K562 (cell line): ENCODE measurements around the gene MYOZ2. TPM values are rescaled to one million over a fixed set of nuclear protein-coding genes. Genes with fewer than 3 reads are reported as not detected.
"Not testable (repeated sequence)": the region's sequence is repeated elsewhere in the genome, so short reads cannot be mapped to it uniquely, and the experiment has no call there.

Experiments
- ATAC-seq: fragments of 200-7000 bp; cut with Tn5 transposase; 3 replicates; pipeline ENCODE4 v1.9.1; 2020; ENCODE audit warnings: moderate library complexity
- BruUV-seq: library from RNA; stranded (reverse); fragments of 400-500 nt; replicated peaks from 2 replicates; lab custom pipeline; 2021; lab: Mats Ljungman, UMichigan
- CTCF ChIA-PET: fragments of 300-600 bp; formaldehyde crosslinking; extraction: SDS; loops from one replicate; lab custom pipeline; 2021; ENCODE audit warnings: low intra/inter-chr PET ratio; lab: Yijun Ruan, JAX
- POLR2A ChIA-PET: fragments of 300-600, 350-650 bp; sonication (Branson Sonifier 250); formaldehyde crosslinking; extraction: SDS; loops from one replicate; lab custom pipeline; 2021; ENCODE audit warnings: antibody characterized with exemption, inconsistent platforms; lab: Yijun Ruan, JAX
- DNase-seq, 4 experiments: peaks; one replicate each; pipeline versions ENCODE4 v3.0.0 to v3.0.0-alpha.2; 2011 to 2018; ENCODE audit warnings: low spot score in 3 of 4, mixed read lengths in 3 of 4; ENCODE audit errors: extremely low read depth in 1 of 4
- FAIRE-seq: peaks from 2 replicates; lab custom pipeline; 2011; peaks lifted over from hg19 to GRCh38; lab: Jason Lieb, UNC
- H2AFZ ChIP-seq: 2 replicates; pipeline ENCODE4 v1.6.0; 2011; ENCODE audit warnings: low read depth, low read length, control low read depth, inconsistent platforms
- H3K27ac ChIP-seq: fragments of 200-600 bp; 3 replicates; pipeline ENCODE4 v1.8.0; 2011; ENCODE audit warnings: low read depth, mild to moderate bottlenecking, control low read depth, inconsistent platforms, low read length, moderate library complexity, mixed read lengths; ENCODE audit errors: extremely low read depth
- H3K27me3 ChIP-seq, 2 experiments: fragments of 300-600 bp in 1 of 2; 2 replicates in 1 of 2; 3 replicates in 1 of 2; pipeline versions ENCODE4 v1.6.0 to v1.8.0; 2011; ENCODE audit warnings: inconsistent platforms in 2 of 2, low read length in 2 of 2, mild to moderate bottlenecking in 1 of 2, mixed read lengths in 1 of 2, moderate library complexity in 1 of 2; ENCODE audit not compliant: control insufficient read depth in 2 of 2, insufficient read depth in 2 of 2
- H3K36me3 ChIP-seq: fragments of 300-600 bp; 3 replicates; pipeline ENCODE4 v1.8.0; 2011; ENCODE audit warnings: mild to moderate bottlenecking, low read length, inconsistent platforms; ENCODE audit not compliant: control insufficient read depth, insufficient read depth
- H3K4me1 ChIP-seq, 2 experiments: fragments of 200-600 bp in 1 of 2; replicated peaks in 1 of 2; 2 replicates in 1 of 2; 3 replicates in 1 of 2; pipeline versions ENCODE4 v1.5.1 to v1.8.0; 2011; ENCODE audit warnings: inconsistent platforms in 2 of 2, low read length in 2 of 2, mild to moderate bottlenecking in 1 of 2, mixed read lengths in 1 of 2, moderate library complexity in 1 of 2; ENCODE audit not compliant: control insufficient read depth in 2 of 2, insufficient read depth in 2 of 2
- H3K4me2 ChIP-seq: 2 replicates; pipeline ENCODE4 v1.6.1; 2011; ENCODE audit warnings: low read length, control low read depth, inconsistent platforms, mixed read lengths; ENCODE audit not compliant: insufficient read depth
- H3K4me3 ChIP-seq: fragments of 200-600 bp; sonication (generic), shearing (Covaris generic); 2 replicates; pipeline ENCODE4 v1.5.1; 2016; ENCODE audit warnings: control low read depth, inconsistent platforms
- H3K79me2 ChIP-seq: fragments of 200-600 bp; 3 replicates; pipeline ENCODE4 v1.8.0; 2011; ENCODE audit warnings: low read length, inconsistent platforms; ENCODE audit not compliant: control insufficient read depth, insufficient read depth
- H3K9ac ChIP-seq, 2 experiments: 2 replicates each; pipeline versions ENCODE4 v1.6.0 to v1.6.1; 2011; ENCODE audit warnings: low read depth in 2 of 2, low read length in 2 of 2, control low read depth in 1 of 2, inconsistent platforms in 1 of 2, mild to moderate bottlenecking in 1 of 2, mixed read lengths in 1 of 2; ENCODE audit not compliant: insufficient read depth in 1 of 2
- H3K9me1 ChIP-seq: one replicate; pipeline ENCODE4 v1.6.0; 2011; ENCODE audit warnings: inconsistent platforms, mild to moderate bottlenecking, low read length, moderate library complexity; ENCODE audit not compliant: control insufficient read depth, insufficient read depth
- H3K9me3 ChIP-seq: replicated peaks from 2 replicates; pipeline ENCODE4 v1.5.1; 2011; ENCODE audit warnings: low read depth, low read length, inconsistent platforms; ENCODE audit not compliant: control insufficient read depth, insufficient read depth
- H4K20me1 ChIP-seq: replicated peaks from 2 replicates; pipeline ENCODE4 v1.6.1; 2011; ENCODE audit warnings: low read length, inconsistent platforms, mixed read lengths; ENCODE audit not compliant: control insufficient read depth, insufficient read depth
- ARID2 ChIP-seq: fragments of 450-650 bp; IDR thresholded peaks from 2 replicates; pipeline ENCODE4 v1.6.1; 2017; ENCODE audit warnings: antibody characterized with exemption, mild to moderate bottlenecking
- BCOR ChIP-seq: fragments of 450-650 bp; IDR thresholded peaks from 2 replicates; pipeline ENCODE4 v1.6.1; 2016
- MBD1 ChIP-seq: fragments of 250-450 bp; sonication (Bioruptor Pico); IDR thresholded peaks from 2 replicates; pipeline ENCODE4 v1.8.0; 2022; ENCODE audit warnings: inconsistent platforms
- MEF2D ChIP-seq: conservative IDR thresholded peaks from 2 replicates; pipeline ENCODE4 v1.6.1; 2016; ENCODE audit warnings: low read depth, missing genetic modification characterization, missing compliant biosample characterization
- SAFB2 ChIP-seq: fragments of 200-400 bp; formaldehyde crosslinking; IDR thresholded peaks from 2 replicates; pipeline ENCODE4 v1.6.1; 2018; ENCODE audit warnings: borderline replicate concordance, low read length, low read depth, moderate library complexity; ENCODE audit not compliant: severe bottlenecking
- TCF3 ChIP-seq: sonication (generic); formaldehyde crosslinking; IDR thresholded peaks from 2 replicates; pipeline ENCODE4 v1.4.0; 2020; ENCODE audit warnings: mild to moderate bottlenecking, missing genetic modification reagents
- ZEB2 ChIP-seq: fragments of 450-650 bp; IDR thresholded peaks from 2 replicates; pipeline ENCODE4 v1.6.1; 2016
- ZNF316 ChIP-seq: fragments of 450-650 bp; IDR thresholded peaks from 2 replicates; pipeline ENCODE4 v1.6.1; 2016
- WGBS: fragments of 100-300 bp; shearing (Covaris generic); methylation state at CpG from one replicate; pipeline ENCODE4 v1.1.6; 2016; ENCODE audit warnings: low coverage, mixed read lengths; ENCODE audit not compliant: insufficient coverage; ENCODE audit errors: missing lambda C conversion rate; 5-methylcytosine and 5-hydroxymethylcytosine counted together
- in situ Hi-C: fragments of 300-500 bp; cut with MboI; formaldehyde crosslinking; loops from 4 replicates; pipeline ENCODE4 v1.15.0; 2018; ENCODE audit warnings: inconsistent platforms, mixed read lengths
- intact Hi-C: fragments of 100-400 bp; cut with micrococcal nuclease; formaldehyde crosslinking; loops from 2 replicates; pipeline ENCODE4 v1.14.2; 2022
- polyA plus RNA-seq, 8 experiments: library from polyadenylated mRNA; depleted of rRNA in 4 of 8; stranded (reverse) in 5 of 8; unstranded in 3 of 8; fragments of >200 nt; fragmentation: Nextera tagmentation in 2 of 8; fragmentation: Illumina TruSeq in 1 of 8; extraction: Ambion mirVana in 2 of 8; extraction: Trizol in 1 of 8; gene quantifications; 2 replicates each; pipeline versions ENCODE4 v1.2.1 to v1.2.3, GENCODE V29; 2011 to 2014; ENCODE audit warnings: inconsistent platforms in 1 of 8, missing spikeins in 1 of 8
- total RNA-seq, 7 experiments: library from RNA; depleted of rRNA in 6 of 7; stranded (reverse); fragments of >200 nt in 6 of 7; fragmentation: Illumina TruSeq in 2 of 7; extraction: Trizol in 2 of 7; gene quantifications; 2 replicates each; pipeline versions ENCODE4 v1.2.1 to v1.2.3, GENCODE V29; 2011 to 2021; ENCODE audit warnings: low replicate concordance in 1 of 7

The MYOZ2 gene
- total and polyA plus RNA-seq, 9 of the 15 experiments (the other 6 are each of a cell fraction or from before 2014, with no cell fraction given): not detected

- H3K27me3 ChIP-seq: no peaks in the 10 kb centered on the region
- no peak overlapping the region for H3K9ac ChIP-seq
- no peak overlapping the region for H3K27ac ChIP-seq
- H3K4me1 ChIP-seq: no peaks in the 10 kb centered on the region
- ATAC-seq (no peak), DNase-seq (no peak), FAIRE-seq (no peak)
- 0% methylated on average over 2 of the region's 2 CpGs for WGBS
- no TSS peak for BruUV-seq
- no peak overlapping the region for H3K4me3 ChIP-seq
- in situ Hi-C loops: no loop called here
- ChIA-PET POLR2A (no interaction called here), CTCF (no interaction called here)
- no peak overlapping the region for H3K4me2 ChIP-seq
- H2AFZ ChIP-seq: no peak overlapping the region
- no peaks in the 10 kb centered on the region for H3K9me3 ChIP-seq
- H4K20me1 ChIP-seq: no peaks in the 10 kb centered on the region
- TF ChIP-seq ARID2 (no peak), TCF3 (CRISPR knock-in tag) (no peak), SAFB2 (no peak), MBD1 (CRISPR knock-in tag) (no peak), BCOR (no peak), ZNF316 (0 out of 2 replicates have a peak, but pooled peaks have one; percentile 7), MEF2D (no peak), ZEB2 (no peak)
- no peaks in the 10 kb centered on the region for H3K36me3 ChIP-seq
- no peaks in the 10 kb centered on the region for H3K79me2 ChIP-seq
- intact Hi-C loops: loop anchor here (10.0 kb wide), 1 partner anchor 145 kb away; no protein-coding TSS in a partner anchor
- no peaks in the 10 kb centered on the region for H3K9me1 ChIP-seq
Measured at GRCh38 chr4:119139822-119140252, 4.2 kb downstream of the MYOZ2 start.

DNA sequence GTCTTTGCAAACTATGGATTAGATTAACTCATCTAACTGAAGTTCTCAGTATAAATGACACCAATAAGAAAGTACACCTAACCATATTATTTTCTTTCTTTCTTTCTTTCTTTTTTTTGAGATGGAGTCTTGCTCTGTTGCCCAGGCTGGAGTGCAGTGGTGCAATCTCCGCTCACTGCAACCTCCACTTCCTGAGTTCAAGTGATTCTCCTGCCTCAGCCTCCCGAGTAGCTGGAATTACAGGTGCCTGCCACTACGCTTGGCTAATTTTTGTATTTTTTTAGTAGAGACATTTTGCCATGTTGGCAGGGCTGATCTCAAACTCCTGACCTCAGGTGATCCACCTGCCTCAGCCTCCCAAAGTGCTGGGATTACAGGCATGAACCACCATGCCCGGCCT is 5.7 kb downstream of the MYOZ2 start:
- ATAC-seq, H3K36me3 ChIP-seq, POLR2A ChIA-PET, DNase-seq, H3K27me3 ChIP-seq, H3K27ac ChIP-seq, in situ Hi-C loops, intact Hi-C loops, BruUV-seq, H2AFZ ChIP-seq, H3K79me2 ChIP-seq, H3K4me1 ChIP-seq, H3K4me3 ChIP-seq, H3K9me3 ChIP-seq, CTCF ChIA-PET, H4K20me1 ChIP-seq, H3K9me1 ChIP-seq, H3K4me2 ChIP-seq, FAIRE-seq, H3K9ac ChIP-seq: not testable (repeated sequence)
- 0% methylated on average over 4 of the region's 4 CpGs for WGBS
